Neural cell (in vitro differentiated cells): Measurements from ENCODE around the gene ARL6IP6. TPM values are rescaled to one million over a fixed set of nuclear protein-coding genes. Genes with fewer than 3 reads are reported as not detected.

Experiments used
- H2AFZ ChIP-seq: fragments of 200-600, 300-800 bp; sonication (generic), shearing (Covaris generic); 2 replicates; pipeline ENCODE4 v1.6.0; 2014; ENCODE audit warnings: low read depth, mild to moderate bottlenecking, antibody characterized with exemption, low read length, moderate library complexity
- H3F3A ChIP-seq: fragments of 200-600 bp; shearing (Covaris generic); 2 replicates; pipeline ENCODE4 v1.6.1; 2016; ENCODE audit warnings: mild to moderate bottlenecking, moderate library complexity, mixed read lengths, antibody characterized with exemption, low read length; ENCODE audit not compliant: insufficient read depth, poor library complexity, severe bottlenecking
- H3K27ac ChIP-seq: fragments of 200-600, 300-800 bp; sonication (generic), shearing (Covaris generic); 2 replicates; pipeline ENCODE4 v1.5.1; 2014; ENCODE audit warnings: mild to moderate bottlenecking, low read length, moderate library complexity
- H3K27me3 ChIP-seq: fragments of 300-800, 200-600 bp; sonication (generic), shearing (Covaris generic); 2 replicates; pipeline ENCODE4 v1.6.0; 2014; ENCODE audit warnings: mild to moderate bottlenecking, low read depth, low read length, moderate library complexity; ENCODE audit not compliant: insufficient read depth
- H3K36me3 ChIP-seq: fragments of 300-800, 200-600 bp; sonication (generic), shearing (Covaris generic); 2 replicates; pipeline ENCODE4 v1.5.1; 2014; ENCODE audit warnings: mild to moderate bottlenecking, antibody characterized with exemption, low read length, moderate library complexity; ENCODE audit not compliant: insufficient read depth
- H3K4me2 ChIP-seq: fragments of 300-800, 200-600 bp; sonication (generic), shearing (Covaris generic); 2 replicates; pipeline ENCODE4 v1.6.0; 2014; ENCODE audit warnings: mild to moderate bottlenecking, low read length
- H3K4me3 ChIP-seq: fragments of 300-800, 200-600 bp; sonication (generic), shearing (Covaris generic); 2 replicates; pipeline ENCODE4 v1.5.1; 2014; ENCODE audit warnings: mild to moderate bottlenecking, low read length, moderate library complexity
- H3K79me2 ChIP-seq: fragments of 200-600 bp; shearing (Covaris generic); replicated peaks from 2 replicates; pipeline ENCODE4 v1.6.0; 2014; ENCODE audit warnings: mild to moderate bottlenecking, low read length, moderate library complexity; ENCODE audit not compliant: insufficient read depth
- H3K9ac ChIP-seq: fragments of 300-800, 200-600 bp; sonication (generic), shearing (Covaris generic); 2 replicates; pipeline ENCODE4 v1.6.1; 2016; ENCODE audit warnings: mild to moderate bottlenecking, low read length, mixed read lengths
- H3K9me2 ChIP-seq: fragments of 200-600 bp; shearing (Covaris generic); 2 replicates; pipeline ENCODE4 v1.6.1; 2016; ENCODE audit warnings: mild to moderate bottlenecking, low read length, mixed read lengths; ENCODE audit not compliant: insufficient read depth
- H3K9me3 ChIP-seq: fragments of 200-600, 300-800 bp; sonication (generic), shearing (Covaris generic); 2 replicates; pipeline ENCODE4 v1.6.1; 2016; ENCODE audit warnings: mild to moderate bottlenecking, mixed run types, low read length, moderate library complexity, mixed read lengths
- H4K20me1 ChIP-seq: fragments of 200-600 bp; shearing (Covaris generic); 2 replicates; pipeline ENCODE4 v1.6.1; 2016; ENCODE audit warnings: mild to moderate bottlenecking, mixed run types; ENCODE audit not compliant: insufficient read depth
- EP300 ChIP-seq: fragments of 450-650 bp; conservative IDR thresholded peaks from 2 replicates; pipeline ENCODE4 v1.6.1; 2014; ENCODE audit warnings: antibody characterized with exemption, mild to moderate bottlenecking, moderate library complexity; ENCODE audit not compliant: poor library complexity, severe bottlenecking
- EZH2 ChIP-seq: fragments of 200-600, 300-800 bp; shearing (Covaris generic), sonication (generic); IDR thresholded peaks from 2 replicates; pipeline ENCODE4 v1.6.1; 2014; ENCODE audit warnings: antibody characterized with exemption, low read length, borderline replicate concordance, mild to moderate bottlenecking; ENCODE audit not compliant: insufficient read depth, poor library complexity, severe bottlenecking
- MXI1 ChIP-seq: fragments of 450-650 bp; conservative IDR thresholded peaks from 2 replicates; pipeline ENCODE4 v1.6.1; 2014; ENCODE audit warnings: antibody characterized with exemption, mild to moderate bottlenecking; ENCODE audit not compliant: poor library complexity, severe bottlenecking
- POLR2AphosphoS5 ChIP-seq: IDR thresholded peaks from 2 replicates; pipeline ENCODE4 v1.6.1; 2012
- RAD21 ChIP-seq: fragments of 450-650 bp; conservative IDR thresholded peaks from 2 replicates; pipeline ENCODE4 v1.6.1; 2014; ENCODE audit warnings: antibody characterized with exemption, mild to moderate bottlenecking, moderate library complexity
- SMC3 ChIP-seq: fragments of 450-650 bp; conservative IDR thresholded peaks from 2 replicates; pipeline ENCODE4 v1.6.1; 2014; ENCODE audit warnings: antibody characterized with exemption, mild to moderate bottlenecking, moderate library complexity; ENCODE audit not compliant: poor library complexity
- TAF1 ChIP-seq: IDR thresholded peaks from 2 replicates; pipeline ENCODE4 v1.6.1; 2012; ENCODE audit warnings: low read depth
- polyA plus RNA-seq: library from polyadenylated mRNA; depleted of rRNA; stranded (reverse); fragments of >200 nt; gene quantifications from 2 replicates; pipeline ENCODE4 v1.2.3, GENCODE V29; 2014
- TF ChIP-seq, protein P1 (sequence below): fragments of 450-650 bp; IDR thresholded peaks from 2 replicates; pipeline ENCODE4 v1.5.1; 2014; ENCODE audit warnings: antibody characterized with exemption, mild to moderate bottlenecking, moderate library complexity; ENCODE audit not compliant: poor library complexity, severe bottlenecking
- TF ChIP-seq, protein P2 (sequence below): IDR thresholded peaks from 2 replicates; pipeline ENCODE4 v1.6.1; 2012; ENCODE audit warnings: borderline replicate concordance

Gene ARL6IP6
- polyA plus RNA-seq, 1 donor from 2014 or later: 46.0 TPM

DNA sequence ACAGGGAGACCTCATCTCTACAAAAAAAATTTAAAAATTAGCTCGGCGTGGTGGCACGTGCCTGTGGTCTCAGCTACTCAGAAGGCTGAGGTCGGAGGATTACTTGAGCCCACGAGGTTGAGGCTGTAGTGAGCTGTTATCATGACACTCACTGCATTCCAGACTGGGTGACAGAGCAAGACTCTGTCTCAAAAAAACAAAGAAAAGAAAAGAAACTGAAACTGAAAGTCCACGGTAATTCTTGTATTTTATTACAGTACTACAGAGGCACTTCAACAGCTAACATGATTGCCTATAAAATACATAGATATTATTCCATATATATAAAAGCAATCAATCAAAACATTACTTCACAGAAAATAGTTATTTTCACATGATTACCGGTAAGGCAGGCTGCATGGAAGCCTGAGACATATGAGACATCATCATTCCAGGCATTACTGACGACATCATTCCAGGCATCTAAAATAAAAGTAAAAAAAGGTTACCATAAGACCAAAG lies 24.2 kb upstream of the ARL6IP6 start:
- no peaks in the 10 kb centered on the region for H3K36me3 ChIP-seq
- H3F3A ChIP-seq: no peaks in the 10 kb centered on the region
- no peaks in the 10 kb centered on the region for H3K9me2 ChIP-seq
- H3K79me2 ChIP-seq: peaks cover 52% of the 10 kb centered on the region
- H3K9me3 ChIP-seq: no peaks in the 10 kb centered on the region
- no peak for TF ChIP-seq MXI1
- no peak for TF ChIP-seq POLR2AphosphoS5
- TF ChIP-seq, protein P1, sequence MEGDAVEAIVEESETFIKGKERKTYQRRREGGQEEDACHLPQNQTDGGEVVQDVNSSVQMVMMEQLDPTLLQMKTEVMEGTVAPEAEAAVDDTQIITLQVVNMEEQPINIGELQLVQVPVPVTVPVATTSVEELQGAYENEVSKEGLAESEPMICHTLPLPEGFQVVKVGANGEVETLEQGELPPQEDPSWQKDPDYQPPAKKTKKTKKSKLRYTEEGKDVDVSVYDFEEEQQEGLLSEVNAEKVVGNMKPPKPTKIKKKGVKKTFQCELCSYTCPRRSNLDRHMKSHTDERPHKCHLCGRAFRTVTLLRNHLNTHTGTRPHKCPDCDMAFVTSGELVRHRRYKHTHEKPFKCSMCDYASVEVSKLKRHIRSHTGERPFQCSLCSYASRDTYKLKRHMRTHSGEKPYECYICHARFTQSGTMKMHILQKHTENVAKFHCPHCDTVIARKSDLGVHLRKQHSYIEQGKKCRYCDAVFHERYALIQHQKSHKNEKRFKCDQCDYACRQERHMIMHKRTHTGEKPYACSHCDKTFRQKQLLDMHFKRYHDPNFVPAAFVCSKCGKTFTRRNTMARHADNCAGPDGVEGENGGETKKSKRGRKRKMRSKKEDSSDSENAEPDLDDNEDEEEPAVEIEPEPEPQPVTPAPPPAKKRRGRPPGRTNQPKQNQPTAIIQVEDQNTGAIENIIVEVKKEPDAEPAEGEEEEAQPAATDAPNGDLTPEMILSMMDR: no peak
- TF ChIP-seq, protein P2, sequence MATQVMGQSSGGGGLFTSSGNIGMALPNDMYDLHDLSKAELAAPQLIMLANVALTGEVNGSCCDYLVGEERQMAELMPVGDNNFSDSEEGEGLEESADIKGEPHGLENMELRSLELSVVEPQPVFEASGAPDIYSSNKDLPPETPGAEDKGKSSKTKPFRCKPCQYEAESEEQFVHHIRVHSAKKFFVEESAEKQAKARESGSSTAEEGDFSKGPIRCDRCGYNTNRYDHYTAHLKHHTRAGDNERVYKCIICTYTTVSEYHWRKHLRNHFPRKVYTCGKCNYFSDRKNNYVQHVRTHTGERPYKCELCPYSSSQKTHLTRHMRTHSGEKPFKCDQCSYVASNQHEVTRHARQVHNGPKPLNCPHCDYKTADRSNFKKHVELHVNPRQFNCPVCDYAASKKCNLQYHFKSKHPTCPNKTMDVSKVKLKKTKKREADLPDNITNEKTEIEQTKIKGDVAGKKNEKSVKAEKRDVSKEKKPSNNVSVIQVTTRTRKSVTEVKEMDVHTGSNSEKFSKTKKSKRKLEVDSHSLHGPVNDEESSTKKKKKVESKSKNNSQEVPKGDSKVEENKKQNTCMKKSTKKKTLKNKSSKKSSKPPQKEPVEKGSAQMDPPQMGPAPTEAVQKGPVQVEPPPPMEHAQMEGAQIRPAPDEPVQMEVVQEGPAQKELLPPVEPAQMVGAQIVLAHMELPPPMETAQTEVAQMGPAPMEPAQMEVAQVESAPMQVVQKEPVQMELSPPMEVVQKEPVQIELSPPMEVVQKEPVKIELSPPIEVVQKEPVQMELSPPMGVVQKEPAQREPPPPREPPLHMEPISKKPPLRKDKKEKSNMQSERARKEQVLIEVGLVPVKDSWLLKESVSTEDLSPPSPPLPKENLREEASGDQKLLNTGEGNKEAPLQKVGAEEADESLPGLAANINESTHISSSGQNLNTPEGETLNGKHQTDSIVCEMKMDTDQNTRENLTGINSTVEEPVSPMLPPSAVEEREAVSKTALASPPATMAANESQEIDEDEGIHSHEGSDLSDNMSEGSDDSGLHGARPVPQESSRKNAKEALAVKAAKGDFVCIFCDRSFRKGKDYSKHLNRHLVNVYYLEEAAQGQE: no peak
- no peak for TF ChIP-seq SMC3
- TF ChIP-seq RAD21: no peak
- TF ChIP-seq EP300: no peak
- no peak for TF ChIP-seq EZH2
- TF ChIP-seq TAF1: no peak
- no peak overlapping the region for H3K4me3 ChIP-seq
- H3K9ac ChIP-seq: no peak overlapping the region
- no peak overlapping the region for H3K27ac ChIP-seq
- no peak overlapping the region for H2AFZ ChIP-seq
- H3K27me3 ChIP-seq: no peaks in the 10 kb centered on the region
- no peaks in the 10 kb centered on the region for H4K20me1 ChIP-seq
- no peak overlapping the region for H3K4me2 ChIP-seq

DNA sequence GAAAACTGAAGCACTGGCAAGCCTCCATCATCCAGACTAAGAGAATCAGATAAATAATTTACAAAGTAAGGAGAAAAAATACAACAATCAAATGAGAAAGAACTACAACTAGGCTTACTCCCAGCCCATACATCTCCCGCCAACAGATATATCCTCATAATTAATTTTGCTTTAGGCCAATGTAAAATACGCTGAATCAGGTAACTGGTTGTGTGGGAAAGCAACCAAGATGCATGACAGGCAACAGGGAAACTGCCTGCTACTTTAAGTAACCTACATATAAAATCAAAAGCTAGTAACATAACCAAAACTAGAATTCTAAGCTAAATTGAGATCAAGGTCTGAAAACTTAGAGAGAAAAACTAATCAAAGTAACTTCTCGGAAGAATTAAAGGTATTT lies 22.7 kb upstream of the ARL6IP6 start:
- no peaks in the 10 kb centered on the region for H3K36me3 ChIP-seq
- H3K9ac ChIP-seq: no peak overlapping the region
- no peak overlapping the region for H2AFZ ChIP-seq
- no peaks in the 10 kb centered on the region for H3F3A ChIP-seq
- no peaks in the 10 kb centered on the region for H3K9me2 ChIP-seq
- no peaks in the 10 kb centered on the region for H3K27me3 ChIP-seq
- H3K79me2 ChIP-seq: peaks cover 59% of the 10 kb centered on the region
- no peak overlapping the region for H3K4me2 ChIP-seq
- no peaks in the 10 kb centered on the region for H4K20me1 ChIP-seq
- no peak for TF ChIP-seq EZH2
- TF ChIP-seq, protein P1: no peak
- TF ChIP-seq, protein P2: no peak
- TF ChIP-seq TAF1: no peak
- no peak for TF ChIP-seq EP300
- TF ChIP-seq RAD21: no peak
- TF ChIP-seq SMC3: no peak
- TF ChIP-seq MXI1: no peak
- no peak for TF ChIP-seq POLR2AphosphoS5
- H3K9me3 ChIP-seq: no peaks in the 10 kb centered on the region
- no peak overlapping the region for H3K27ac ChIP-seq
- no peak overlapping the region for H3K4me3 ChIP-seq
